HepG2 (cell line): Measurements from ENCODE around the gene ART3. TPM values are rescaled to one million over a fixed set of nuclear protein-coding genes. Genes with fewer than 3 reads are reported as not detected.

Experiments used
- ATAC-seq: fragments of 200-7000 bp; cut with Tn5 transposase; 3 replicates; pipeline ENCODE4 v1.9.1; 2020; ENCODE audit warnings: mild to moderate bottlenecking, moderate library complexity
- BruUV-seq: library from RNA; stranded (reverse); fragments of 400-500 nt; replicated peaks from 2 replicates; lab custom pipeline; 2021; lab: Mats Ljungman, UMichigan
- CTCF ChIA-PET: fragments of 300-600 bp; formaldehyde crosslinking; extraction: SDS; loops from one replicate; lab custom pipeline; 2021; ENCODE audit warnings: low total read pairs, inconsistent platforms, low intra/inter-chr PET ratio; lab: Yijun Ruan, JAX
- POLR2A ChIA-PET: fragments of 350-600 bp; sonication (Branson Sonifier 250); formaldehyde crosslinking; loops from one replicate; lab custom pipeline; 2020; ENCODE audit warnings: antibody characterized with exemption, inconsistent platforms; lab: Yijun Ruan, JAX
- DNase-seq: peaks from one replicate; pipeline ENCODE4 v3.0.0-alpha.2; 2015; ENCODE audit warnings: low spot score
- FAIRE-seq: peaks from 3 replicates; lab custom pipeline; 2011; peaks lifted over from hg19 to GRCh38; lab: Jason Lieb, UNC
- H2AFZ ChIP-seq: one replicate; pipeline ENCODE4 v1.6.1; 2011; ENCODE audit warnings: low read length, inconsistent platforms
- H3K27ac ChIP-seq: fragments of 300-600 bp; 3 replicates; pipeline ENCODE4 v1.8.0; 2011; ENCODE audit warnings: mixed run types, mild to moderate bottlenecking, mixed read lengths, low read length, inconsistent platforms; ENCODE audit not compliant: insufficient read depth; ENCODE audit errors: extremely low read length
- H3K27me3 ChIP-seq, 2 experiments: fragments of 200-600 bp in 1 of 2; 2 replicates in 1 of 2; 3 replicates in 1 of 2; pipeline versions ENCODE4 v1.6.0 to v1.8.0; 2011; ENCODE audit warnings: low read length in 2 of 2, mild to moderate bottlenecking in 2 of 2, moderate library complexity in 2 of 2, inconsistent platforms in 1 of 2; ENCODE audit not compliant: insufficient read depth in 2 of 2, control insufficient read depth in 1 of 2
- H3K36me3 ChIP-seq, 2 experiments: fragments of 200-600 bp in 1 of 2; replicated peaks in 1 of 2; 2 replicates in 1 of 2; 3 replicates in 1 of 2; pipeline versions ENCODE4 v1.5.1 to v1.8.0; 2011; ENCODE audit warnings: low read length in 2 of 2, inconsistent platforms in 1 of 2; ENCODE audit not compliant: insufficient read depth in 2 of 2, control insufficient read depth in 1 of 2
- H3K4me1 ChIP-seq: 2 replicates; pipeline ENCODE4 v1.5.1; 2012; ENCODE audit warnings: low read length, inconsistent platforms; ENCODE audit not compliant: insufficient read depth
- H3K4me2 ChIP-seq: 2 replicates; pipeline ENCODE4 v1.6.0; 2011; ENCODE audit warnings: low read depth, low read length, inconsistent platforms
- H3K4me3 ChIP-seq, 3 experiments: fragments of 200-600 bp in 1 of 3; sonication (generic), shearing (Covaris generic) in 1 of 3; replicated peaks in 1 of 3; 2 replicates each; pipeline ENCODE4 v1.5.1; 2011 to 2016; ENCODE audit warnings: low read length in 3 of 3, inconsistent platforms in 2 of 3, low read depth in 2 of 3, mild to moderate bottlenecking in 2 of 3, control low read depth in 1 of 3, mixed read lengths in 1 of 3; ENCODE audit not compliant: insufficient read depth in 1 of 3
- H3K79me2 ChIP-seq: one replicate; pipeline ENCODE4 v1.6.1; 2011; ENCODE audit warnings: low read length, inconsistent platforms; ENCODE audit not compliant: insufficient read depth
- H3K9ac ChIP-seq: 2 replicates; pipeline ENCODE4 v1.6.0; 2011; ENCODE audit warnings: mild to moderate bottlenecking, low read depth, low read length, inconsistent platforms; ENCODE audit not compliant: insufficient read depth
- H3K9me3 ChIP-seq: 2 replicates; pipeline ENCODE4 v1.5.1; 2012; ENCODE audit warnings: mild to moderate bottlenecking, low read length
- H4K20me1 ChIP-seq: 2 replicates; pipeline ENCODE4 v1.6.0; 2011; ENCODE audit warnings: inconsistent platforms, mild to moderate bottlenecking, low read length, moderate library complexity; ENCODE audit not compliant: insufficient read depth
- CENPBD1 ChIP-seq: sonication (generic); formaldehyde crosslinking; IDR thresholded peaks from 2 replicates; pipeline ENCODE4 v1.8.0; 2022; ENCODE audit warnings: missing genetic modification reagents, low read depth, mild to moderate bottlenecking, borderline replicate concordance
- CTCF ChIP-seq: sonication (generic); formaldehyde crosslinking; IDR thresholded peaks from 2 replicates; pipeline ENCODE4 v1.5.0; 2020; ENCODE audit warnings: mild to moderate bottlenecking, missing genetic modification reagents, moderate library complexity
- GATAD1 ChIP-seq: IDR thresholded peaks from 2 replicates; pipeline ENCODE4 v1.6.1; 2016; ENCODE audit warnings: missing genetic modification reagents, missing compliant biosample characterization
- KIAA2018 ChIP-seq: sonication (generic); formaldehyde crosslinking; IDR thresholded peaks from 2 replicates; pipeline ENCODE4 v1.5.0; 2020; ENCODE audit warnings: mild to moderate bottlenecking, missing genetic modification reagents, borderline replicate concordance
- RAD21 ChIP-seq: fragments of 450-650 bp; formaldehyde crosslinking; IDR thresholded peaks from 2 replicates; pipeline ENCODE4 v1.5.0; 2020; ENCODE audit warnings: mild to moderate bottlenecking
- RXRB ChIP-seq: IDR thresholded peaks from 2 replicates; pipeline ENCODE4 v1.6.1; 2016; ENCODE audit warnings: borderline replicate concordance, missing genetic modification reagents, missing compliant biosample characterization
- SMC3 ChIP-seq: IDR thresholded peaks from 2 replicates; pipeline ENCODE4 v1.6.1; 2011; ENCODE audit warnings: low read length, improper control_type of control experiment
- STAG1 ChIP-seq: sonication (generic); formaldehyde crosslinking; IDR thresholded peaks from 2 replicates; pipeline ENCODE4 v1.4.0; 2020; ENCODE audit warnings: missing genetic modification reagents
- ZNF20 ChIP-seq: sonication (generic); formaldehyde crosslinking; IDR thresholded peaks from 2 replicates; pipeline ENCODE4 v1.4.0; 2020; ENCODE audit warnings: mild to moderate bottlenecking, moderate library complexity, missing genetic modification reagents
- WGBS: methylation state at CpG from one replicate; pipeline ENCODE4 v1.1.6; 2017; ENCODE audit warnings: low lambda C conversion rate; 5-methylcytosine and 5-hydroxymethylcytosine counted together
- in situ Hi-C: cut with HindIII; loops from 2 replicates; pipeline ENCODE4 v1.10.0; 2017; ENCODE audit warnings: low pct_unique_long_range_greater_than_20kb; ENCODE audit not compliant: extremely low pct_ligation_motif_present
- intact Hi-C: fragments of 100-400 bp; cut with micrococcal nuclease; formaldehyde crosslinking; loops from one replicate; pipeline ENCODE4 v1.10.0; 2022; ENCODE audit not compliant: unreplicated experiment
- polyA plus RNA-seq, 8 experiments: library from polyadenylated mRNA; depleted of rRNA in 3 of 8; stranded (reverse) in 7 of 8; unstranded in 1 of 8; fragments of >200 nt; fragmentation: Illumina TruSeq in 4 of 8; extraction: Trizol in 4 of 8; gene quantifications; 2 replicates each; pipeline versions ENCODE4 v1.2.1 to v1.2.3, GENCODE V29; 2011 to 2016; ENCODE audit warnings: low read depth in 4 of 8, missing spikeins in 1 of 8, mixed read lengths in 1 of 8; ENCODE audit not compliant: insufficient read depth in 1 of 8
- total RNA-seq, 5 experiments: library from RNA; depleted of rRNA; stranded (reverse); fragments of >200 nt; fragmentation: Illumina TruSeq; extraction: Trizol; gene quantifications; 2 replicates each; pipeline ENCODE4 v1.2.3, GENCODE V29; 2016; ENCODE audit warnings: low read depth in 1 of 5

The ART3 gene
- total and polyA plus RNA-seq, 2 of the 13 experiments (the other 11 are each of a cell fraction or from before 2014, with no cell fraction given), result not detected

GRCh38 chr4:76067652-76068286 is 6.7 kb upstream of the ART3 start:
- in situ Hi-C loops, result loop anchor here (5.0 to 10.0 kb wide), 2 partner anchors 70 to 173 kb away; no protein-coding TSS in a partner anchor

More at GRCh38 chr4:76067652-76068286, 6.7 kb upstream of the ART3 start:
- no peak for TF ChIP-seq RXRB (CRISPR knock-in tag)
- peak; percentile 85 for TF ChIP-seq STAG1 (CRISPR knock-in tag)
- peak; percentile 67 for TF ChIP-seq SMC3
- no peak for TF ChIP-seq ZNF20 (CRISPR knock-in tag)
- TF ChIP-seq CENPBD1 (CRISPR knock-in tag), result no peak
- no peak for TF ChIP-seq GATAD1 (CRISPR knock-in tag)
- no peak for TF ChIP-seq KIAA2018 (CRISPR knock-in tag)
- TF ChIP-seq CTCF (CRISPR knock-in tag), result peak; percentile 80
- peak; percentile 66 for TF ChIP-seq RAD21
- no peak overlapping the region for H2AFZ ChIP-seq
- CTCF ChIA-PET, result interaction anchor here (1.0 to 3.1 kb wide), 4 partner anchors 72 to 172 kb away, joined by 3 to 36 read pairs (median 4); no protein-coding TSS in a partner anchor
- H3K4me2 ChIP-seq, result no peak overlapping the region
- no peaks in the 10 kb centered on the region for H3K36me3 ChIP-seq
- ATAC-seq (peak; percentile 92), DNase-seq (peak; percentile 60), FAIRE-seq (peak; percentile 67)
- no peaks in the 10 kb centered on the region for H4K20me1 ChIP-seq
- H3K4me1 ChIP-seq, result no peaks in the 10 kb centered on the region
- H3K79me2 ChIP-seq, result no peaks in the 10 kb centered on the region
- no peaks in the 10 kb centered on the region for H3K9me3 ChIP-seq
- H3K27me3 ChIP-seq, result no peaks in the 10 kb centered on the region
- intact Hi-C loops, result loop anchor here (1.0 kb wide), 2 partner anchors 72 to 151 kb away; no protein-coding TSS in a partner anchor
- no peak overlapping the region for H3K27ac ChIP-seq
- H3K9ac ChIP-seq, result no peak overlapping the region
- WGBS, result 0% methylated on average over 2 of the region's 2 CpGs
- BruUV-seq, result no TSS peak
- H3K4me3 ChIP-seq, result no peak overlapping the region
- POLR2A ChIA-PET, result no interaction called here
